SK-N-SH (cell line): ENCODE results near the gene SEBOX. TPM values are rescaled to one million over a fixed set of nuclear protein-coding genes. Genes with fewer than 3 reads are reported as not detected.

Source experiments
- CTCF ChIA-PET: fragments of 300-600, 350-600 bp; formaldehyde crosslinking; extraction: SDS; loops from one replicate; lab custom pipeline; 2021; lab: Yijun Ruan, JAX
- POLR2A ChIA-PET: fragments of 350-600 bp; sonication (Branson Sonifier 250); formaldehyde crosslinking; extraction: SDS; loops from one replicate; lab custom pipeline; 2020; ENCODE audit warnings: antibody characterized with exemption, inconsistent platforms; lab: Yijun Ruan, JAX
- DNase-seq: peaks from one replicate; pipeline ENCODE4 v3.0.0; 2012
- H2AFZ ChIP-seq: fragments of 200-600 bp; sonication (generic); 2 replicates; pipeline ENCODE4 v1.8.1; 2016; ENCODE audit warnings: antibody characterized with exemption, mild to moderate bottlenecking, low read depth
- H3F3A ChIP-seq: fragments of 200-600 bp; sonication (generic); replicated peaks from 2 replicates; pipeline ENCODE3; 2016; ENCODE audit warnings: antibody characterized with exemption, mild to moderate bottlenecking; ENCODE audit not compliant: insufficient read depth
- H3K27ac ChIP-seq, 2 experiments: fragments of 200-500 bp in 1 of 2; fragments of 200-600 bp in 1 of 2; sonication (Bioruptor generic) in 1 of 2; sonication (generic), shearing (Covaris generic) in 1 of 2; 2 replicates each; pipeline versions ENCODE4 v1.5.1 to v1.6.1; 2014 to 2016; ENCODE audit warnings: low read depth in 2 of 2, inconsistent platforms in 1 of 2, low read length in 1 of 2, mild to moderate bottlenecking in 1 of 2, mixed read lengths in 1 of 2
- H3K27me3 ChIP-seq: fragments of 200-600 bp; sonication (generic), shearing (Covaris generic); 2 replicates; pipeline ENCODE4 v1.6.1; 2016; ENCODE audit warnings: mixed run types; ENCODE audit not compliant: insufficient read depth
- H3K36me3 ChIP-seq, 2 experiments: fragments of 200-500 bp in 1 of 2; fragments of 200-600 bp in 1 of 2; sonication (Bioruptor generic) in 1 of 2; sonication (generic) in 1 of 2; replicated peaks in 1 of 2; 2 replicates each; pipeline versions ENCODE3 to v1.5.1; 2014 to 2016; ENCODE audit warnings: low read length in 1 of 2, mild to moderate bottlenecking in 1 of 2; ENCODE audit not compliant: insufficient read depth in 2 of 2, control insufficient read depth in 1 of 2
- H3K4me1 ChIP-seq, 2 experiments: fragments of 200-500 bp in 1 of 2; fragments of 200-600 bp in 1 of 2; sonication (Bioruptor generic) in 1 of 2; sonication (generic), shearing (Covaris generic) in 1 of 2; 2 replicates each; pipeline versions ENCODE4 v1.5.1 to v1.6.1; 2014 to 2016; ENCODE audit warnings: low read depth in 1 of 2, low read length in 1 of 2, mixed run types in 1 of 2; ENCODE audit not compliant: insufficient read depth in 2 of 2, control insufficient read depth in 1 of 2
- H3K4me2 ChIP-seq: fragments of 200-600 bp; sonication (generic), shearing (Covaris generic); 2 replicates; pipeline ENCODE4 v1.6.1; 2017; ENCODE audit warnings: mixed run types
- H3K4me3 ChIP-seq, 2 experiments: fragments of 200-500 bp in 1 of 2; fragments of 200-600 bp in 1 of 2; sonication (Bioruptor generic) in 1 of 2; sonication (generic), shearing (Covaris generic) in 1 of 2; 2 replicates each; pipeline versions ENCODE4 v1.5.1 to v1.8.1; 2014 to 2016; ENCODE audit warnings: low read depth in 2 of 2, inconsistent platforms in 1 of 2, low read length in 1 of 2, mild to moderate bottlenecking in 1 of 2, mixed read lengths in 1 of 2, moderate library complexity in 1 of 2
- H3K79me2 ChIP-seq: fragments of 200-600 bp; sonication (generic); 2 replicates; pipeline ENCODE4 v1.8.1; 2017; ENCODE audit warnings: mild to moderate bottlenecking; ENCODE audit not compliant: insufficient read depth
- H3K9ac ChIP-seq: fragments of 200-600 bp; sonication (generic); 2 replicates; pipeline ENCODE4 v1.6.1; 2017; ENCODE audit warnings: mixed run types
- H3K9me2 ChIP-seq: fragments of 200-600 bp; sonication (generic); 2 replicates; pipeline ENCODE4 v1.6.1; 2017; ENCODE audit warnings: mixed run types
- H3K9me3 ChIP-seq: fragments of 200-600 bp; sonication (generic); 2 replicates; pipeline ENCODE4 v1.6.1; 2017; ENCODE audit warnings: mixed run types, mild to moderate bottlenecking, moderate library complexity
- H4K20me1 ChIP-seq: fragments of 200-600 bp; sonication (generic); 2 replicates; pipeline ENCODE4 v1.6.1; 2017; ENCODE audit warnings: mild to moderate bottlenecking, mixed run types; ENCODE audit not compliant: insufficient read depth
- CHD2 ChIP-seq: fragments of 150-350 bp; IDR thresholded peaks from 2 replicates; pipeline ENCODE4 v1.6.1; 2018; ENCODE audit warnings: low read length; ENCODE audit not compliant: partially characterized antibody
- ELF1 ChIP-seq: IDR thresholded peaks from 2 replicates; pipeline ENCODE4 v1.4.0; 2012
- EP300 ChIP-seq, 2 experiments: IDR thresholded peaks; 2 replicates each; pipeline versions ENCODE4 v1.4.0 to v1.6.1; 2012; ENCODE audit warnings: borderline replicate concordance in 1 of 2, low read depth in 1 of 2, low read length in 1 of 2
- EZH2phosphoT487 ChIP-seq: fragments of 200-600 bp; sonication (generic); IDR thresholded peaks from 2 replicates; pipeline ENCODE4 v1.6.1; 2017; ENCODE audit warnings: low read depth, mixed run types, mild to moderate bottlenecking, antibody characterized with exemption, moderate library complexity, borderline replicate concordance
- FOXJ3 ChIP-seq: sonication (generic); formaldehyde crosslinking; IDR thresholded peaks from 2 replicates; pipeline ENCODE4 v1.5.1; 2020; ENCODE audit warnings: mild to moderate bottlenecking, missing genetic modification reagents
- MAX ChIP-seq: IDR thresholded peaks from 2 replicates; pipeline ENCODE4 v1.4.0; 2012; ENCODE audit warnings: low read depth
- NRF1 ChIP-seq: IDR thresholded peaks from 2 replicates; pipeline ENCODE4 v1.6.1; 2012; ENCODE audit warnings: low read depth, mild to moderate bottlenecking, low read length
- POLR2AphosphoS5 ChIP-seq: IDR thresholded peaks from 2 replicates; pipeline ENCODE4 v1.6.1; 2012; ENCODE audit warnings: low read depth, low read length
- SIN3A ChIP-seq: IDR thresholded peaks from 2 replicates; pipeline ENCODE4 v1.6.1; 2012; ENCODE audit warnings: low read depth, mild to moderate bottlenecking, low read length, moderate library complexity, borderline replicate concordance
- SMC3 ChIP-seq: IDR thresholded peaks from 2 replicates; pipeline ENCODE4 v1.6.1; 2012; ENCODE audit warnings: low read depth, low read length, improper control_type of control experiment
- TAF1 ChIP-seq: IDR thresholded peaks from 2 replicates; pipeline ENCODE4 v1.6.1; 2012; ENCODE audit warnings: low read depth, mild to moderate bottlenecking, low read length, moderate library complexity, borderline replicate concordance
- TCF12 ChIP-seq: IDR thresholded peaks from 2 replicates; pipeline ENCODE4 v1.4.0; 2012
- TEAD4 ChIP-seq: IDR thresholded peaks from 2 replicates; pipeline ENCODE4 v1.4.0; 2012; ENCODE audit warnings: mild to moderate bottlenecking, borderline replicate concordance; ENCODE audit not compliant: insufficient read depth
- USF1 ChIP-seq: IDR thresholded peaks from 2 replicates; pipeline ENCODE4 v1.4.0; 2012; ENCODE audit warnings: low read depth, borderline replicate concordance
- ZBTB33 ChIP-seq: IDR thresholded peaks from 2 replicates; pipeline ENCODE4 v1.4.0; 2012; ENCODE audit warnings: low read depth, borderline replicate concordance
- WGBS: methylation state at CpG from one replicate; pipeline ENCODE4 v1.1.6; 2017; ENCODE audit warnings: low lambda C conversion rate; 5-methylcytosine and 5-hydroxymethylcytosine counted together
- polyA plus RNA-seq, 3 experiments: library from polyadenylated mRNA; depleted of rRNA; stranded (reverse); fragments of >200 nt; gene quantifications; 2 replicates each; pipeline ENCODE4 v1.2.3, GENCODE V29; 2012

SEBOX gene
- polyA plus RNA-seq, 1 of the 3 experiments (the other 2 are of a cell fraction), result not detected

- TF ChIP-seq TCF12 (no peak), NRF1 (no peak), EP300 (IDR thresholded peaks at IDR 0.05; ENCODE audit: borderline replicate concordance in 1 of 2, low read depth in 1 of 2, low read length in 1 of 2) (no peak), POLR2AphosphoS5 (no peak), SMC3 (no peak)
- TF ChIP-seq, all 33 proteins: peak for 0
Measured at GRCh38 chr17:28390141-28390540, 25.1 kb upstream of the SEBOX start (continued).

GRCh38 chr17:28388106-28388505, 23.1 kb upstream of the SEBOX start:
- POLR2A ChIA-PET, result no interaction called here
- no peaks in the 10 kb centered on the region for H3K9me2 ChIP-seq
- TF ChIP-seq ELF1, result no peak
- TF ChIP-seq SIN3A, result no peak
- no peak for TF ChIP-seq POLR2AphosphoS5
- no peak for TF ChIP-seq TEAD4
- no peak for TF ChIP-seq FOXJ3
- no peak for TF ChIP-seq TAF1
- TF ChIP-seq USF1, result no peak
- no peak overlapping the region for H3K27ac ChIP-seq
- CTCF ChIA-PET, result no interaction called here
- H3K4me1 ChIP-seq, result no peaks in the 10 kb centered on the region
- H2AFZ ChIP-seq, result no peak overlapping the region
- H3K79me2 ChIP-seq, result 0 out of 2 replicates have a peak, but pooled peaks cover 7% of the 10 kb centered on the region
- H3K27me3 ChIP-seq, result no peaks in the 10 kb centered on the region
- no peak overlapping the region for H3K4me3 ChIP-seq
- H3F3A ChIP-seq, result no peaks in the 10 kb centered on the region
- H3K36me3 ChIP-seq, result peaks cover 31 to 43% of the 10 kb centered on the region in 2 experiments
- no peak for DNase-seq
- H4K20me1 ChIP-seq, result no peaks in the 10 kb centered on the region
- 90% methylated on average over 7 of the region's 11 CpGs for WGBS
- no peak overlapping the region for H3K4me2 ChIP-seq
- H3K9ac ChIP-seq, result no peak overlapping the region
- H3K9me3 ChIP-seq, result no peaks in the 10 kb centered on the region

GRCh38 chr17:28386391-28386790, 21.4 kb upstream of the SEBOX start:
- no peak overlapping the region for H3K27ac ChIP-seq
- H3F3A ChIP-seq, result no peaks in the 10 kb centered on the region
- H4K20me1 ChIP-seq, result no peaks in the 10 kb centered on the region
- no peak overlapping the region for H3K9ac ChIP-seq
- no peaks in the 10 kb centered on the region for H3K9me2 ChIP-seq
- H2AFZ ChIP-seq, result no peak overlapping the region
- H3K4me2 ChIP-seq, result no peak overlapping the region
- H3K79me2 ChIP-seq, result 0 out of 2 replicates have a peak, but pooled peaks cover 7% of the 10 kb centered on the region
- H3K4me1 ChIP-seq, result no peaks in the 10 kb centered on the region; a peak in 1 of 4 replicates
- TF ChIP-seq MAX (no peak), CHD2 (no peak), EZH2phosphoT487 (no peak), ZBTB33 (no peak)
- no peaks in the 10 kb centered on the region for H3K9me3 ChIP-seq
- ChIA-PET CTCF (interaction anchor here (1.0 kb wide), 1 partner anchor 108 kb away, joined by 3 read pairs; no protein-coding TSS in a partner anchor), POLR2A (interaction anchor here (0.8 kb wide), 1 partner anchor 19 kb away, joined by 3 read pairs; no protein-coding TSS in a partner anchor)
- H3K4me3 ChIP-seq, result no peak overlapping the region
- H3K27me3 ChIP-seq, result no peaks in the 10 kb centered on the region
- peaks cover 31 to 36% of the 10 kb centered on the region in 2 experiments for H3K36me3 ChIP-seq
- DNase-seq, result no peak
